GM21390 (cell line): Measurements from ENCODE around the gene CEACAM1.
A peak's percentile ranks its signal among the peaks of the same experiment; 100 is the strongest.
"Not testable (repeated sequence)": the region's sequence is repeated elsewhere in the genome, so short reads cannot be mapped to it uniquely, and the experiment has no call there.

Experiments used
- ATAC-seq: cut with Tn5 transposase; IDR thresholded peaks from one replicate; pipeline ENCODE4 v1.9.1; 2021; ENCODE audit not compliant: unreplicated experiment

The CEACAM1 gene

GRCh38 chr19:42477933-42478332 is 50.3 kb downstream of the CEACAM1 start:
- no peak for ATAC-seq

DNA sequence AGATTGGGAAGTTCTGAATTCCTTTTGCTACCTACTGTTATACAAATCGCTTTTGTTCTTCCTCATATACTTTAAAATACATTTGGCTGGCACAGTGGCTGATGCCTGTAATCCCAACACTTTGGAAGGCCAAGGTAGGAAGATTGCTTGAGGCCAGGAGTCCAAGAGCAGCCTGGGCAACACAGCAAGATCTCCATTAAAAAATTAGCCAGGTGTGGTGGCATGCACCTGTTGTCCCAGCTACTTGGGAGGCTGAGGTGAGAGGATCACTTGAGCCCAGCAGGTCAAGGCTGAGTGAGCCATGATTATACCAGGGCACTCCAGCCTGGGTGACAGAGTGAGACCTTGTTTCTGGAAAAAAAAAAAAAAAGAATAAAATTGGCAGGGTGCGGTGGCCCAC is 51.2 kb downstream of the CEACAM1 start:
- no peak for ATAC-seq

GRCh38 chr19:42475366-42475765 is 52.9 kb downstream of the CEACAM1 start:
- no peak for ATAC-seq

GRCh38 chr19:42474743-42475142 is 53.5 kb downstream of the CEACAM1 start:
- no peak for ATAC-seq

DNA sequence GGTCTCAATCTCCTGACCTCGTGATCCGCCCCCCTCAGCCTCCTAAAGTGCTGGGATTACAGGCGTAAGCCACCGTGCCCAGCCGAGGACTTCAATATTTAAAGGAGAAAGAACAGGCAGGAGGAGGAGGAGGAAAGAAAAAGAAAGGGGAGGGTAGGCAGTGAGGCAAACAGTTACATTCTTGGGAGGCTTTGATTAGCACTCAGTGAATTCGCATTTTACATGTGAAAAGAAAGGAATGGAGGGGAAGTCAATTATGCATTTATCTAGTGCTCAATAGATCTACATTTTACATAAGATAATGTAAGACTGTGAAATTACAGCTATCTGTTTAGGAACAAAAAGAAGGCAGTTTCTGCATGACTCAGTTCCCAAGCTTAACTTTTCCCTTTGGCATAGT is 54.6 kb downstream of the CEACAM1 start:
- ATAC-seq, result no peak

DNA sequence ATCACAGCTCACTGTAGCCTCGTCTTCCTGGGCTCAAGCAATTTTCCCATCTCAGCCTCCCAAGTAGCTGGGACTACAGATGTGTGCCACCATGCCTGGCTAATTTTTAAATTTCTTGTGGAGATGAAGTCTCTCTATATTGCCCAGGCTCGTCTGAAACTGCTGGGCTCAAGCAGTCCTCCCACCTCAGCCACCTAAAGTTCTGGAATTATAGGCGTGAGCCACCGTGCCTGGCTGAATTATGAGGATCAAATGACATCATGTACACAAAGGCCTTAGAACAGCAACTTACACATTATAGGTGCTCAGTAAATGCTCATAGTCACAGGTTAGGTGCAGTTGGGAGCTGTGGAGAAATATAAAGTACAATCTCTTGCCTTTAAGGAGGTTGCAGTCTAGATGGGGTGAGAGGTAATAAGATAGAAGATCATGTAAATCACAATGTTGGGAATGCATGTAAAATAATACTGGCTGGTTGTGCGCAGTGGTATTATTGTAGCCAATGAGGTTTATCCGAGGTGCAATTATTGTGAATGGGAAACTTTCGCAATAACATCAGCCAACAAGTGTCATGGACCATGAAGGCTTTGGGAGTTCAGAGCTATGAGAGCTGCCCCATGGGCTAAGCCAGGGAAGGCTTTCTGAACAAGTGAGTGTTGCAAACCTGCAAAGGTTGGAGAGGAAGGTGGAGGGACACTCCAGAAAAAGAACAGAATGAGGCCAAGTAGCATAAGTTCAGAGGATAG is 55.7 kb downstream of the CEACAM1 start:
- no peak for ATAC-seq

GRCh38 chr19:42471554-42472249 is 56.6 kb downstream of the CEACAM1 start:
- ATAC-seq, result no peak

GRCh38 chr19:42469311-42470235 is 58.7 kb downstream of the CEACAM1 start:
- no peak for ATAC-seq

DNA sequence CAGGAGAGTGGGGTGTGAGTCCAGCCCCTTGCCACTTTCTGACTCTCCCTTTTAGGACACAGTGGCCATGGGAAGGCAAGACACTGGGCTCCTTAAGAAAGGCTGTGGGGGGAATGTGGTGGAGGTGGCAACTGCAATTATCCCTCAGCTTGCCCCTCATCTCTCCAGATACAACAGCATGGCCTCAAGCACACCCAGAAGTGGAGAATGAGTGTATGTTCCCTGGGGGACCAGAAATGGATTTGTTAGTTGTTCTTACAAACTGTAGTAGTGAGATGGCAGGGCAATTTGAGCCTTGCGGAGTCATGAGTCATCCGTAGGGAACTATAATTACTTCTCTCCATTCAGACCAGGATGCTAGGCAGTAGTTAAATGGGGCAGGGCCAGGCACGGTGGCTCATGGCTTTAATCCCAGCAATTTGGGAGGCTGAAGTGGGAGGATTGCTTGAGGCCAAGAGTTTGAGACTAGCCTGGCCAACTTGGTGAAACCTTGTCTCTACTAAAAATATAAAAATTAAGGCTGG is 59.9 kb downstream of the CEACAM1 start:
- ATAC-seq, result no peak

DNA sequence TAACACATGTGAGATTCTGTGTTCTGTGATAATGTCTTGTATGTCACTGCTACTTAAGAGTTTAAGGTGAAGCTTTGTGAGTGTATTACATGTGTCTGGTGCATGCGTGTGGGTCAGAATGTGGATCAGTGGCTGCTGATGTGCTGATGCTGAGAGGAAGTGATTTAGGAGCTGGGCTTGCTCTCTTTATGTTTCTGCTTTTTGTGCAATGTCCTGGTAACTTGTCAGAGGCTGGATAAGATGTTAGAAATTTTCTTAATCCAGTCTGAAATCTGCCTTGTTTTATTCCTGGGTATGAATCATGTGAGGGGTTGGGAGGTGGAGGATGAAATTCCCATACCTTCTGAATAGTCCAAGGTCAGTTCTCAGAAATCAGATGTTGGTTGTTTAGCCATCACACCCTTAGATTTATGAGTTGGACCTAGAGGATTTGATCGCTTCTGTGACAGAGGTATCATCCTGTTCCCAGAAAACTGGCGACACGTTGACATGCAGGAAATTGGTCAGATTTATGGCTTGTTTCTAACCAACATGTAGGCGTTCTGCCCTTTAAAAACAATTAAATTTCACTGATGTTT is 61.0 kb downstream of the CEACAM1 start:
- ATAC-seq, result no peak

GRCh38 chr19:42466521-42467182 is 61.6 kb downstream of the CEACAM1 start:
- no peak for ATAC-seq

DNA sequence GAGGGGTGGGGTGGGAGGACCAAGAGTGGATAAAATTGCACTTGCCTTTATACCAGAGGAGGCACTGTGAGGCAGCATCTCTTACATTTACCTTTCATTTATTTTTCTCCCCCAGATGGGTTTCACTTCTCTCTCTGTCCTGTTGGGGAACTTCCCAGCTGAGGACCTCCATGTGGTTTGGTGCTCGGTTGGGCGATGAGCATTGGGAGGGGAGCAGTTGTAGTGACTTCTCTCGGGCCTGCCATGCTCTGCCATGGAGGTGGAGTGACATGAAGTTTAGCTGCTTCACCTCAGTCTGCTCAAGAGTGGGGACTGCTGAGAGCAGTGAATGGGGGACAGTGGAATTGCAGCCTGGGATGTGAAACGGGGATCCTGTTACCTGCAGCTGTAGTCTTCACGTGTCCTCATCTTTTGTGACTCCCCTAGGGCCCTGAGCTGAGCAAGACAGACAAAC is 62.4 kb downstream of the CEACAM1 start:
- ATAC-seq, result peak; percentile 80

DNA sequence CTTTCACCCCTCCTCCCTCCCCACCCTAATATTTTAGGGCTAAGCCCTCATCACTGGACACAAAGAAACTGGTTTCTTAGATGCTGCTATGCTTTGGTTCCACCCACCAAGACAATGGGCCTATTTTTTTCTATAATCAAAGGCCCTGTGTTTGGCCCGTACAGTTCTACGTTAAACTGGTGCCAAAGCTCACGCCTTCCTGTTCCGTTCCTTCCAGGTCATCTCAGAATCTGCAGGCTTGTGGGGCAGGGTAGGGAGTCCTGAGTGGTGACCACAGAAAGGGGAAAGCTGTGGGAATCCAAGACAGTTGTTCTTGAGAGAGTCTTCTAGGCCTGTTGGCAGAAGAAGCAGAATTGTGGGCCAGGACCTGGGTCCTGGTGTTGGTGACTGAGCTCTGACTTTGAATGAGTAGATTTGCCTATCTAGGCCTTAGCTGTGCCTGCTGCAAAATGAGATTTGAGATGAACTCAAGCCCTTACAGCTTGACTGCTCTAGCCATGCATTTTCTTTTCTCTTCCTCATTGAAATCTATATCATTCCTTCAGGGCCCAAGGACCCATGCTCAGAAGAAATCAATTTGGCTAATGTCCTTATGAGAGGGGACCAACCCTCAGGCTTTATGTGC is 66.5 kb downstream of the CEACAM1 start:
- no peak for ATAC-seq

DNA sequence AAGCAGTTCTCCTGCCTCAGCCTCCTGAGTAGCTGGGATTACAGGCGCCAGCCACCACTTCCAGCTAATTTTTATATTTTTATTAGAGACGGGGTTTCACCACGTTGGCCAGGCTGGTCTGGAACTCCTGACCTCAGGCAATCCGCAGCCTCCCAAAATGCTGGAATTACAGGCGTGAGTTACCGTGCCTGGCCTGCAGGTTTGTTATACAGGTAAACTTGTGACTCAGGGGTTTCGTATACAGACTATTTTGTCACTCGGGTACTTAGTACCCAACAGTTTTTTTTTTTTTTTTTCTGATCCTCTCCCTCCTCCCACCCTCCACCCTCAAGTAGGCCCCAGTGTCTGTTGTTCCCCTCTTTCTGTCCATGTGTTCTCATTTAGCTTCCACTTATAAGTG is 67.0 kb downstream of the CEACAM1 start:
- ATAC-seq, result not testable (repeated sequence)

DNA sequence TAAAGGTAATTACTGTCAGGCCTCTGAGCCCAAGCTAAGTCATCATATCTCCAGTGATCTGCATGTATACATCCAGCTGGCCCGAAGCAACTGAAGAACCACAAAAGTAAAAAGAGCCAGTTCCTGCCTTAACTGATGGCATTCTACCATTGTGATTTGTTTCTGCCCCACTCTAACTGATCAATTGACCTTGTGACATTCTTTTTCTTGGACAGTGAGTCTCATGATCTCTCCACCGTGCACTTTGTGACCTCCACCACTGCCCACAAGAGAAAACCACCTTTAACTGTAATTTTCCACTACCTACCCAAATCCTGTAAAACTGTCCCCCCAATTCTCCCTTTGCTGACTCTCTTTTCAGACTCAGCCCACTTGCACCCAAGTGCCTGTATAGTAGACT is 68.4 kb downstream of the CEACAM1 start:
- ATAC-seq, result no peak
